Measurements from ENCODE around the gene NTMT2. TPM values are rescaled to one million over a fixed set of nuclear protein-coding genes. Genes with fewer than 3 reads are reported as not detected.
A peak's percentile ranks its signal among the peaks of the same experiment; 100 is the strongest.
"Not testable (repeated sequence)": the region's sequence is repeated elsewhere in the genome, so short reads cannot be mapped to it uniquely, and the experiment has no call there.

NTMT2 gene
- not detected for total RNA-seq

GRCh38 chr1:170145770-170146676, at the start of gene NTMT2:
NTMT2 (plus strand) TSS chr1:170145959; CDS start chr1:170146108, 149 bp downstream.
- peak; percentile 80 for ATAC-seq (replicated peaks)
- Mint-ChIP-seq H3K36me3 (ENCODE audit: low read depth) (no peaks in the 10 kb centered on the region), H3K9me3 (peaks cover 12% of the 10 kb centered on the region), H3K27ac (no peak within 1 kb of the TSS), H3K4me1 (peaks cover 4% of the 10 kb centered on the region), H3K27me3 (peaks cover 5% of the 10 kb centered on the region), H3K4me3 (no peak within 1 kb of the TSS)

- no peaks in the 10 kb centered on the region for H3K4me1 Mint-ChIP-seq
- no peak overlapping the region for H3K27ac Mint-ChIP-seq
- no peak overlapping the region for H3K4me3 Mint-ChIP-seq
- peaks cover 16% of the 10 kb centered on the region for H3K27me3 Mint-ChIP-seq
- H3K9me3 Mint-ChIP-seq: peaks cover 4% of the 10 kb centered on the region
- H3K36me3 Mint-ChIP-seq (ENCODE audit: low read depth): no peaks in the 10 kb centered on the region
- ATAC-seq (replicated peaks): no peak
Observed at GRCh38 chr1:170095976-170096748, 49.6 kb upstream of the NTMT2 start.

GRCh38 chr1:170096806-170097340, 48.9 kb upstream of the NTMT2 start:
- no peak for ATAC-seq (replicated peaks)
- Mint-ChIP-seq H3K36me3 (ENCODE audit: low read depth) (no peaks in the 10 kb centered on the region), H3K27me3 (peaks cover 16% of the 10 kb centered on the region), H3K27ac (no peak overlapping the region), H3K9me3 (peaks cover 4% of the 10 kb centered on the region), H3K4me3 (no peak overlapping the region), H3K4me1 (no peaks in the 10 kb centered on the region)

GRCh38 chr1:170097449-170097948, 48.3 kb upstream of the NTMT2 start:
- H3K4me1 Mint-ChIP-seq: no peaks in the 10 kb centered on the region
- no peaks in the 10 kb centered on the region for H3K36me3 Mint-ChIP-seq (ENCODE audit: low read depth)
- peaks cover 4% of the 10 kb centered on the region for H3K9me3 Mint-ChIP-seq
- H3K4me3 Mint-ChIP-seq: no peak overlapping the region
- H3K27ac Mint-ChIP-seq: no peak overlapping the region
- peaks cover 16% of the 10 kb centered on the region for H3K27me3 Mint-ChIP-seq
- ATAC-seq (replicated peaks): no peak

GRCh38 chr1:170113140-170113539, 32.6 kb upstream of the NTMT2 start:
- not testable (repeated sequence) for H3K4me1 Mint-ChIP-seq; H3K27ac Mint-ChIP-seq; ATAC-seq (replicated peaks); H3K36me3 Mint-ChIP-seq (ENCODE audit: low read depth); H3K4me3 Mint-ChIP-seq
- Mint-ChIP-seq H3K9me3 (peaks cover 11% of the 10 kb centered on the region), H3K27me3 (peaks cover 21% of the 10 kb centered on the region)

GRCh38 chr1:170114906-170115305, 30.9 kb upstream of the NTMT2 start:
- H3K27ac Mint-ChIP-seq: no peak overlapping the region
- H3K27me3 Mint-ChIP-seq: peaks cover 32% of the 10 kb centered on the region
- no peak overlapping the region for H3K4me3 Mint-ChIP-seq
- H3K36me3 Mint-ChIP-seq (ENCODE audit: low read depth): no peaks in the 10 kb centered on the region
- H3K9me3 Mint-ChIP-seq: peaks cover 13% of the 10 kb centered on the region
- H3K4me1 Mint-ChIP-seq: no peaks in the 10 kb centered on the region
- ATAC-seq (replicated peaks): no peak

GRCh38 chr1:170122366-170122765, 23.4 kb upstream of the NTMT2 start:
- H3K4me3 Mint-ChIP-seq: no peak overlapping the region
- H3K4me1 Mint-ChIP-seq: no peaks in the 10 kb centered on the region
- no peak for ATAC-seq (replicated peaks)
- H3K36me3 Mint-ChIP-seq (ENCODE audit: low read depth): no peaks in the 10 kb centered on the region
- H3K27ac Mint-ChIP-seq: no peak overlapping the region
- H3K9me3 Mint-ChIP-seq: peaks cover 9% of the 10 kb centered on the region
- H3K27me3 Mint-ChIP-seq: peaks cover 13% of the 10 kb centered on the region

GRCh38 chr1:170125269-170125668, 20.5 kb upstream of the NTMT2 start:
- ATAC-seq (replicated peaks): no peak
- no peak overlapping the region for H3K4me3 Mint-ChIP-seq

GRCh38 chr1:170126696-170127095, 19.1 kb upstream of the NTMT2 start:
- Mint-ChIP-seq H3K9me3 (peaks cover 6% of the 10 kb centered on the region), H3K36me3 (ENCODE audit: low read depth) (no peaks in the 10 kb centered on the region), H3K4me3 (no peak overlapping the region), H3K27me3 (peaks cover 6% of the 10 kb centered on the region), H3K27ac (no peak overlapping the region), H3K4me1 (no peaks in the 10 kb centered on the region)
- peak; percentile 84 for ATAC-seq (replicated peaks)

More at GRCh38 chr1:170125269-170125668, 20.5 kb upstream of the NTMT2 start:
- Mint-ChIP-seq H3K36me3 (ENCODE audit: low read depth) (no peaks in the 10 kb centered on the region), H3K9me3 (peaks cover 6% of the 10 kb centered on the region), H3K4me1 (no peaks in the 10 kb centered on the region), H3K27ac (no peak overlapping the region), H3K27me3 (no peaks in the 10 kb centered on the region)

GRCh38 chr1:170131450-170131849, 14.3 kb upstream of the NTMT2 start:
- Mint-ChIP-seq H3K4me3 (no peak overlapping the region), H3K27me3 (peaks cover 7% of the 10 kb centered on the region), H3K4me1 (no peaks in the 10 kb centered on the region), H3K36me3 (ENCODE audit: low read depth) (no peaks in the 10 kb centered on the region), H3K27ac (no peak overlapping the region), H3K9me3 (no peaks in the 10 kb centered on the region)
- no peak for ATAC-seq (replicated peaks)

GRCh38 chr1:170131984-170132383, 13.8 kb upstream of the NTMT2 start:
- Mint-ChIP-seq H3K27me3 (peaks cover 10% of the 10 kb centered on the region), H3K4me3 (no peak overlapping the region), H3K36me3 (ENCODE audit: low read depth) (no peaks in the 10 kb centered on the region), H3K9me3 (no peaks in the 10 kb centered on the region), H3K4me1 (no peaks in the 10 kb centered on the region), H3K27ac (no peak overlapping the region)
- ATAC-seq (replicated peaks): no peak

GRCh38 chr1:170133766-170134495, 11.8 kb upstream of the NTMT2 start:
- Mint-ChIP-seq H3K4me3 (no peak overlapping the region), H3K36me3 (ENCODE audit: low read depth) (no peaks in the 10 kb centered on the region), H3K27ac (no peak overlapping the region), H3K9me3 (no peaks in the 10 kb centered on the region), H3K4me1 (no peaks in the 10 kb centered on the region), H3K27me3 (peaks cover 18% of the 10 kb centered on the region)
- no peak for ATAC-seq (replicated peaks)

GRCh38 chr1:170134521-170134920, 11.2 kb upstream of the NTMT2 start:
- Mint-ChIP-seq H3K27ac (no peak overlapping the region), H3K36me3 (ENCODE audit: low read depth) (no peaks in the 10 kb centered on the region), H3K27me3 (peaks cover 18% of the 10 kb centered on the region), H3K9me3 (no peaks in the 10 kb centered on the region), H3K4me3 (no peak overlapping the region), H3K4me1 (no peaks in the 10 kb centered on the region)
- ATAC-seq (replicated peaks): no peak

- Mint-ChIP-seq H3K27me3 (peaks cover 15% of the 10 kb centered on the region), H3K4me3 (no peak overlapping the region), H3K36me3 (ENCODE audit: low read depth) (no peaks in the 10 kb centered on the region), H3K27ac (no peak overlapping the region), H3K9me3 (peaks cover 12% of the 10 kb centered on the region), H3K4me1 (no peaks in the 10 kb centered on the region)
- no peak for ATAC-seq (replicated peaks)
Observed at GRCh38 chr1:170140371-170140770, 5.4 kb upstream of the NTMT2 start.

Data from activated T-helper 17 cell treated with anti-CD3 and anti-CD28 coated beads, Interleukin-2, amount 50 U/mL, for 72 hours (primary cell).